K562 (cell line): ENCODE results near the gene SERBP1. TPM values are rescaled to one million over a fixed set of nuclear protein-coding genes. Genes with fewer than 3 reads are reported as not detected.

ENCODE experiments used
- ATAC-seq: fragments of 200-7000 bp; cut with Tn5 transposase; 3 replicates; pipeline ENCODE4 v1.9.1; 2020; ENCODE audit warnings: moderate library complexity
- BruUV-seq: library from RNA; stranded (reverse); fragments of 400-500 nt; replicated peaks from 2 replicates; lab custom pipeline; 2021; lab: Mats Ljungman, UMichigan
- CTCF ChIA-PET: fragments of 300-600 bp; formaldehyde crosslinking; extraction: SDS; loops from one replicate; lab custom pipeline; 2021; ENCODE audit warnings: low intra/inter-chr PET ratio; lab: Yijun Ruan, JAX
- POLR2A ChIA-PET: fragments of 300-600, 350-650 bp; sonication (Branson Sonifier 250); formaldehyde crosslinking; extraction: SDS; loops from one replicate; lab custom pipeline; 2021; ENCODE audit warnings: antibody characterized with exemption, inconsistent platforms; lab: Yijun Ruan, JAX
- DNase-seq, 4 experiments: peaks; one replicate each; pipeline versions ENCODE4 v3.0.0 to v3.0.0-alpha.2; 2011 to 2018; ENCODE audit warnings: low spot score in 3 of 4, mixed read lengths in 3 of 4; ENCODE audit errors: extremely low read depth in 1 of 4
- FAIRE-seq: peaks from 2 replicates; lab custom pipeline; 2011; peaks lifted over from hg19 to GRCh38; lab: Jason Lieb, UNC
- H2AFZ ChIP-seq: 2 replicates; pipeline ENCODE4 v1.6.0; 2011; ENCODE audit warnings: low read depth, low read length, control low read depth, inconsistent platforms
- H3K27ac ChIP-seq: fragments of 200-600 bp; 3 replicates; pipeline ENCODE4 v1.8.0; 2011; ENCODE audit warnings: low read depth, mild to moderate bottlenecking, control low read depth, inconsistent platforms, low read length, moderate library complexity, mixed read lengths; ENCODE audit errors: extremely low read depth
- H3K27me3 ChIP-seq, 2 experiments: fragments of 300-600 bp in 1 of 2; 2 replicates in 1 of 2; 3 replicates in 1 of 2; pipeline versions ENCODE4 v1.6.0 to v1.8.0; 2011; ENCODE audit warnings: inconsistent platforms in 2 of 2, low read length in 2 of 2, mild to moderate bottlenecking in 1 of 2, mixed read lengths in 1 of 2, moderate library complexity in 1 of 2; ENCODE audit not compliant: control insufficient read depth in 2 of 2, insufficient read depth in 2 of 2
- H3K36me3 ChIP-seq: fragments of 300-600 bp; 3 replicates; pipeline ENCODE4 v1.8.0; 2011; ENCODE audit warnings: mild to moderate bottlenecking, low read length, inconsistent platforms; ENCODE audit not compliant: control insufficient read depth, insufficient read depth
- H3K4me1 ChIP-seq, 2 experiments: fragments of 200-600 bp in 1 of 2; replicated peaks in 1 of 2; 2 replicates in 1 of 2; 3 replicates in 1 of 2; pipeline versions ENCODE4 v1.5.1 to v1.8.0; 2011; ENCODE audit warnings: inconsistent platforms in 2 of 2, low read length in 2 of 2, mild to moderate bottlenecking in 1 of 2, mixed read lengths in 1 of 2, moderate library complexity in 1 of 2; ENCODE audit not compliant: control insufficient read depth in 2 of 2, insufficient read depth in 2 of 2
- H3K4me2 ChIP-seq: 2 replicates; pipeline ENCODE4 v1.6.1; 2011; ENCODE audit warnings: low read length, control low read depth, inconsistent platforms, mixed read lengths; ENCODE audit not compliant: insufficient read depth
- H3K4me3 ChIP-seq: fragments of 200-600 bp; sonication (generic), shearing (Covaris generic); 2 replicates; pipeline ENCODE4 v1.5.1; 2016; ENCODE audit warnings: control low read depth, inconsistent platforms
- H3K79me2 ChIP-seq: fragments of 200-600 bp; 3 replicates; pipeline ENCODE4 v1.8.0; 2011; ENCODE audit warnings: low read length, inconsistent platforms; ENCODE audit not compliant: control insufficient read depth, insufficient read depth
- H3K9ac ChIP-seq, 2 experiments: 2 replicates each; pipeline versions ENCODE4 v1.6.0 to v1.6.1; 2011; ENCODE audit warnings: low read depth in 2 of 2, low read length in 2 of 2, control low read depth in 1 of 2, inconsistent platforms in 1 of 2, mild to moderate bottlenecking in 1 of 2, mixed read lengths in 1 of 2; ENCODE audit not compliant: insufficient read depth in 1 of 2
- H3K9me1 ChIP-seq: one replicate; pipeline ENCODE4 v1.6.0; 2011; ENCODE audit warnings: inconsistent platforms, mild to moderate bottlenecking, low read length, moderate library complexity; ENCODE audit not compliant: control insufficient read depth, insufficient read depth
- H3K9me3 ChIP-seq: replicated peaks from 2 replicates; pipeline ENCODE4 v1.5.1; 2011; ENCODE audit warnings: low read depth, low read length, inconsistent platforms; ENCODE audit not compliant: control insufficient read depth, insufficient read depth
- H4K20me1 ChIP-seq: replicated peaks from 2 replicates; pipeline ENCODE4 v1.6.1; 2011; ENCODE audit warnings: low read length, inconsistent platforms, mixed read lengths; ENCODE audit not compliant: control insufficient read depth, insufficient read depth
- E2F4 ChIP-seq: sonication (generic); formaldehyde crosslinking; IDR thresholded peaks from 2 replicates; pipeline ENCODE4 v1.8.0; 2022; ENCODE audit warnings: mild to moderate bottlenecking, low read depth, missing genetic modification reagents
- ETV1 ChIP-seq: fragments of 450-650 bp; conservative IDR thresholded peaks from 2 replicates; pipeline ENCODE4 v1.6.1; 2016; ENCODE audit warnings: missing genetic modification characterization, control low read depth, low read depth, missing compliant biosample characterization
- HMGN3 ChIP-seq: IDR thresholded peaks from 2 replicates; pipeline ENCODE4 v1.6.1; 2011; ENCODE audit warnings: borderline replicate concordance, low read depth, mild to moderate bottlenecking, mixed read lengths, low read length; ENCODE audit not compliant: insufficient read length; ENCODE audit errors: extremely low read depth
- NEUROD1 ChIP-seq: fragments of 150-350 bp; IDR thresholded peaks from 2 replicates; pipeline ENCODE4 v1.6.1; 2014; ENCODE audit warnings: borderline replicate concordance, low read length, low read depth; ENCODE audit not compliant: partially characterized antibody
- STAG1 ChIP-seq: sonication (generic); formaldehyde crosslinking; IDR thresholded peaks from 2 replicates; pipeline ENCODE4 v1.5.0; 2020; ENCODE audit warnings: missing genetic modification reagents, borderline replicate concordance
- SUPT5H ChIP-seq: fragments of 450-650 bp; IDR thresholded peaks from 2 replicates; pipeline ENCODE4 v1.6.1; 2016
- ZBTB9 ChIP-seq: fragments of 450-650 bp; formaldehyde crosslinking; IDR thresholded peaks from 2 replicates; pipeline ENCODE4 v1.4.0; 2020; ENCODE audit warnings: mild to moderate bottlenecking, moderate library complexity
- WGBS: fragments of 100-300 bp; shearing (Covaris generic); methylation state at CpG from one replicate; pipeline ENCODE4 v1.1.6; 2016; ENCODE audit warnings: low coverage, mixed read lengths; ENCODE audit not compliant: insufficient coverage; ENCODE audit errors: missing lambda C conversion rate; 5-methylcytosine and 5-hydroxymethylcytosine counted together
- in situ Hi-C: fragments of 300-500 bp; cut with MboI; formaldehyde crosslinking; loops from 4 replicates; pipeline ENCODE4 v1.15.0; 2018; ENCODE audit warnings: inconsistent platforms, mixed read lengths
- intact Hi-C: fragments of 100-400 bp; cut with micrococcal nuclease; formaldehyde crosslinking; loops from 2 replicates; pipeline ENCODE4 v1.14.2; 2022
- polyA plus RNA-seq, 8 experiments: library from polyadenylated mRNA; depleted of rRNA in 4 of 8; stranded (reverse) in 5 of 8; unstranded in 3 of 8; fragments of >200 nt; fragmentation: Nextera tagmentation in 2 of 8; fragmentation: Illumina TruSeq in 1 of 8; extraction: Ambion mirVana in 2 of 8; extraction: Trizol in 1 of 8; gene quantifications; 2 replicates each; pipeline versions ENCODE4 v1.2.1 to v1.2.3, GENCODE V29; 2011 to 2014; ENCODE audit warnings: inconsistent platforms in 1 of 8, missing spikeins in 1 of 8
- total RNA-seq, 7 experiments: library from RNA; depleted of rRNA in 6 of 7; stranded (reverse); fragments of >200 nt in 6 of 7; fragmentation: Illumina TruSeq in 2 of 7; extraction: Trizol in 2 of 7; gene quantifications; 2 replicates each; pipeline versions ENCODE4 v1.2.1 to v1.2.3, GENCODE V29; 2011 to 2021; ENCODE audit warnings: low replicate concordance in 1 of 7
- TF ChIP-seq, protein P1 (sequence below): IDR thresholded peaks from 2 replicates; pipeline ENCODE4 v1.6.1; 2016; ENCODE audit warnings: missing genetic modification characterization, missing compliant biosample characterization
- TF ChIP-seq, protein P2 (sequence below): fragments of 200-800 bp; sonication (Bioruptor generic); IDR thresholded peaks from 2 replicates; pipeline ENCODE4 v1.6.1; 2016; ENCODE audit warnings: missing genetic modification characterization, missing compliant biosample characterization
- TF ChIP-seq, protein P3 (sequence below): fragments of 250-450 bp; sonication (Bioruptor Pico); IDR thresholded peaks from 2 replicates; pipeline ENCODE4 v1.4.0; 2020

The SERBP1 gene
- total and polyA plus RNA-seq, 9 of the 15 experiments (the other 6 are each of a cell fraction or from before 2014, with no cell fraction given): 79.9 to 761 (median 464) TPM

GRCh38 chr1:67476006-67476482 is 45.8 kb upstream of the SERBP1 start:
- no peak overlapping the region for H3K4me2 ChIP-seq
- peaks cover 20 to 28% of the 10 kb centered on the region in 2 experiments for H3K4me1 ChIP-seq
- H3K9ac ChIP-seq: no peak overlapping the region
- H3K36me3 ChIP-seq: no peaks in the 10 kb centered on the region
- ATAC-seq: no peak
- H4K20me1 ChIP-seq: no peaks in the 10 kb centered on the region
- in situ Hi-C loops (loop anchor here (25.0 kb wide), 1 partner anchor 489 kb away; no protein-coding TSS in a partner anchor), intact Hi-C loops (no loop called here)
- FAIRE-seq: no peak
- BruUV-seq: no TSS peak
- no peak overlapping the region for H3K4me3 ChIP-seq
- H2AFZ ChIP-seq: no peak overlapping the region
- 74% methylated on average over 2 of the region's 2 CpGs for WGBS
- H3K79me2 ChIP-seq: no peaks in the 10 kb centered on the region
- no peak for DNase-seq
- H3K9me3 ChIP-seq: no peaks in the 10 kb centered on the region
- ChIA-PET POLR2A (interaction anchor here (0.9 kb wide), 1 partner anchor 10 kb away, joined by 3 read pairs; no protein-coding TSS in a partner anchor), CTCF (no interaction called here)
- H3K9me1 ChIP-seq: no peaks in the 10 kb centered on the region
- no peaks in the 10 kb centered on the region for H3K27me3 ChIP-seq
- no peak overlapping the region for H3K27ac ChIP-seq
- TF ChIP-seq, protein P1, sequence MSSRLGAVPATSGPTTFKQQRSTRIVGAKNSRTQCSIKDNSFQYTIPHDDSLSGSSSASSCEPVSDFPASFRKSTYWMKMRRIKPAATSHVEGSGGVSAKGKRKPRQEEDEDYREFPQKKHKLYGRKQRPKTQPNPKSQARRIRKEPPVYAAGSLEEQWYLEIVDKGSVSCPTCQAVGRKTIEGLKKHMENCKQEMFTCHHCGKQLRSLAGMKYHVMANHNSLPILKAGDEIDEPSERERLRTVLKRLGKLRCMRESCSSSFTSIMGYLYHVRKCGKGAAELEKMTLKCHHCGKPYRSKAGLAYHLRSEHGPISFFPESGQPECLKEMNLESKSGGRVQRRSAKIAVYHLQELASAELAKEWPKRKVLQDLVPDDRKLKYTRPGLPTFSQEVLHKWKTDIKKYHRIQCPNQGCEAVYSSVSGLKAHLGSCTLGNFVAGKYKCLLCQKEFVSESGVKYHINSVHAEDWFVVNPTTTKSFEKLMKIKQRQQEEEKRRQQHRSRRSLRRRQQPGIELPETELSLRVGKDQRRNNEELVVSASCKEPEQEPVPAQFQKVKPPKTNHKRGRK (tag): no peak
- no peak for TF ChIP-seq HMGN3
- TF ChIP-seq E2F4: no peak
- TF ChIP-seq ETV1 (tag): no peak
- TF ChIP-seq, protein P2, sequence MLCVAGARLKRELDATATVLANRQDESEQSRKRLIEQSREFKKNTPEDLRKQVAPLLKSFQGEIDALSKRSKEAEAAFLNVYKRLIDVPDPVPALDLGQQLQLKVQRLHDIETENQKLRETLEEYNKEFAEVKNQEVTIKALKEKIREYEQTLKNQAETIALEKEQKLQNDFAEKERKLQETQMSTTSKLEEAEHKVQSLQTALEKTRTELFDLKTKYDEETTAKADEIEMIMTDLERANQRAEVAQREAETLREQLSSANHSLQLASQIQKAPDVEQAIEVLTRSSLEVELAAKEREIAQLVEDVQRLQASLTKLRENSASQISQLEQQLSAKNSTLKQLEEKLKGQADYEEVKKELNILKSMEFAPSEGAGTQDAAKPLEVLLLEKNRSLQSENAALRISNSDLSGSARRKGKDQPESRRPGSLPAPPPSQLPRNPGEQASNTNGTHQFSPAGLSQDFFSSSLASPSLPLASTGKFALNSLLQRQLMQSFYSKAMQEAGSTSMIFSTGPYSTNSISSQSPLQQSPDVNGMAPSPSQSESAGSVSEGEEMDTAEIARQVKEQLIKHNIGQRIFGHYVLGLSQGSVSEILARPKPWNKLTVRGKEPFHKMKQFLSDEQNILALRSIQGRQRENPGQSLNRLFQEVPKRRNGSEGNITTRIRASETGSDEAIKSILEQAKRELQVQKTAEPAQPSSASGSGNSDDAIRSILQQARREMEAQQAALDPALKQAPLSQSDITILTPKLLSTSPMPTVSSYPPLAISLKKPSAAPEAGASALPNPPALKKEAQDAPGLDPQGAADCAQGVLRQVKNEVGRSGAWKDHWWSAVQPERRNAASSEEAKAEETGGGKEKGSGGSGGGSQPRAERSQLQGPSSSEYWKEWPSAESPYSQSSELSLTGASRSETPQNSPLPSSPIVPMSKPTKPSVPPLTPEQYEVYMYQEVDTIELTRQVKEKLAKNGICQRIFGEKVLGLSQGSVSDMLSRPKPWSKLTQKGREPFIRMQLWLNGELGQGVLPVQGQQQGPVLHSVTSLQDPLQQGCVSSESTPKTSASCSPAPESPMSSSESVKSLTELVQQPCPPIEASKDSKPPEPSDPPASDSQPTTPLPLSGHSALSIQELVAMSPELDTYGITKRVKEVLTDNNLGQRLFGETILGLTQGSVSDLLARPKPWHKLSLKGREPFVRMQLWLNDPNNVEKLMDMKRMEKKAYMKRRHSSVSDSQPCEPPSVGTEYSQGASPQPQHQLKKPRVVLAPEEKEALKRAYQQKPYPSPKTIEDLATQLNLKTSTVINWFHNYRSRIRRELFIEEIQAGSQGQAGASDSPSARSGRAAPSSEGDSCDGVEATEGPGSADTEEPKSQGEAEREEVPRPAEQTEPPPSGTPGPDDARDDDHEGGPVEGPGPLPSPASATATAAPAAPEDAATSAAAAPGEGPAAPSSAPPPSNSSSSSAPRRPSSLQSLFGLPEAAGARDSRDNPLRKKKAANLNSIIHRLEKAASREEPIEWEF: no peak
- TF ChIP-seq ZBTB9 (CRISPR knock-in tag): no peak
- TF ChIP-seq, protein P3, sequence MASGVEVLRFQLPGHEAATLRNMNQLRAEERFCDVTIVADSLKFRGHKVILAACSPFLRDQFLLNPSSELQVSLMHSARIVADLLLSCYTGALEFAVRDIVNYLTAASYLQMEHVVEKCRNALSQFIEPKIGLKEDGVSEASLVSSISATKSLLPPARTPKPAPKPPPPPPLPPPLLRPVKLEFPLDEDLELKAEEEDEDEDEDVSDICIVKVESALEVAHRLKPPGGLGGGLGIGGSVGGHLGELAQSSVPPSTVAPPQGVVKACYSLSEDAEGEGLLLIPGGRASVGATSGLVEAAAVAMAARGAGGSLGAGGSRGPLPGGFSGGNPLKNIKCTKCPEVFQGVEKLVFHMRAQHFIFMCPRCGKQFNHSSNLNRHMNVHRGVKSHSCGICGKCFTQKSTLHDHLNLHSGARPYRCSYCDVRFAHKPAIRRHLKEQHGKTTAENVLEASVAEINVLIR (CRISPR knock-in tag): no peak
- no peak for TF ChIP-seq NEUROD1
- TF ChIP-seq SUPT5H: no peak
- TF ChIP-seq STAG1 (CRISPR knock-in tag): no peak
